GM18867 (cell line): ENCODE measurements around the gene IFI35.
"Not testable (repeated sequence)": the region's sequence is repeated elsewhere in the genome, so short reads cannot be mapped to it uniquely, and the experiment has no call there.

Experiments
- ATAC-seq: cut with Tn5 transposase; IDR thresholded peaks from one replicate; pipeline ENCODE4 v1.9.1; 2021; ENCODE audit warnings: mild to moderate bottlenecking, moderate library complexity; ENCODE audit not compliant: unreplicated experiment

IFI35 gene

DNA sequence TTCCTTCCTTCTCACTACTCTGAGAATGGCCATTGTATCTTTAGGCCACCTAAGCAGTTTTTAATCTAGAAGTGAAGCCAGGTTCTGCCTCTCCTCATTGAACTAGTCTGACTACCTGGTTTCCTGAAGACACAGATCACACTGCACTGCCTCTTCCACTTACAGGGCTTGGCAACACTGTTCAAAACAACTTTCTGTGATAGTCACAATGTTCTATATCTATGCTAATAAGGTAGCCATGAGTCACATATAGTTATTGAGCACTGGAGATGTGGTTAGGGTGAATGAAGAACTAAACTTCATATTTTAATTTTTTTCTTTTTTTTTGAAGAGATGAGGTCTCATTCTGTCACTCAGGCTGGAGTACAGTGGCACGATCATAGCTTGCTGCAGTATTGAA lies 45.4 kb downstream of the IFI35 start:
- no peak for ATAC-seq

DNA sequence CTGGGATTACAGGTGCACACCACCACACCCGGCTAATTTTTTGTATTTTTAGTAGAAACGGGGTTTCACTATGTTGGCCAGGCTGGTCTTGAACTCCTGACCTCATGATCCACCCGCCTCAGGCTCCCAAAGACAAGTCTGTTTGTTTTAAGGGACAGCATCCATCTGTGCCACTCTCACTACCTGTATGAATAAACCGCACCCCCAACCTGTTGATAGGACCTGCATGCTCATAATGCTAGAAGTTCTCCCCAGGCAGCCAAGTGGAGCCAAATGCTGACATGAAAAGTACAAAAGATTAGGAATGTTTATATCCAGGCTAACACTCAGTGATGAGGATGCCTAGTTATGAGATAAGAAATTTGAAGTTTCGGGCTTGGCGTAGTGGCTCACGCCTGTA lies 46.4 kb downstream of the IFI35 start:
- not testable (repeated sequence) for ATAC-seq

DNA sequence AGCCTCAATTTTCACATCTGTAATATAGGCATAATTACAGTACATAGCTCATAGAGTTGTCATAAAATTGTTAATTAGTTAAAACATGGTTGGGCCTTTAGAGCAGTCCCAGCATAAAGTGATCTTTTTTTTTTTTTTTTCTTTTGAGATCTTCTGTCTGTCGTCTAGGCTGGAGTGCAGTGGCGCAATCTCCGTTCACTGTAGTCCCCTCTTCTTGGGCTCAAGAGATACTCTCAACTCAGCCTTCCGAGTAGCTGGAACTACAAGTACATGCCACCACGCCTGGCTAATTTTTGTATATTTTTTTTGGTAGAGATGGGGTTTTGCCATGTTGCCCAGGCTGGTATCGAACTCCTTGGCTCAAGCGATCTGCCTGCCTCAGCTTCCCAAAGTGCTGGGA lies 49.5 kb downstream of the IFI35 start:
- ATAC-seq: no peak

DNA sequence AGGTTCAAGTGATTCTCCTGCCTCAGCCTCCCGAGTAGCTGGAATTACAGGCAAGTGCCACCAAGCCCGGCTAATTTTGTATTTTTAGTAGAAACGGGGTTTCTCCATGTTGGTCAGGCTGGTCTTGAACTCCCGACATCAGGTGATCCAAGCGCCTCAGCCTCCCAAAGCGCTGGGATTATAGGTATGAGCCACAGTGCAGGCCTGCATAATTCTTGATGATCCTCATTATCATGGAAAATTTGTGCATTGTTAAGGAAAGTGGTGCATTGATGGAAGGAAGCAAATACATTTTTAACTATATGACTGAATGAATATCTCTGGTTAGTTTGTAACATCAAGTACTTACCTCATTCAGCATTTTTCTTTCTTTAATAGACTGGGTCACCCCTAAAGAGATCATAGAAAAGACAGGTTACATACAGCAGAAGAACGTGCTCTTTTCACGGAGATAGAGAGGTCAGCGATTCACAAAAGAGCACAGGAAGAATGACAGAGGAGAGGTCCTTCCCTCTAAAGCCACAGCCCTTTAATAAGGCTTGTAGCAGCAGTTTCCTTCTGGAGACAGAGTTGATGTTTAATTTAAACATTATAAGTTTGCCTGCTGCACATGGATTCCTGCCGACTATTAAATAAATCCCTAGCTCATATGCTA lies 56.5 kb downstream of the IFI35 start:
- ATAC-seq: no peak
